ENCODE results near the gene RCOR1.
"Not testable (repeated sequence)": the region's sequence is repeated elsewhere in the genome, so short reads cannot be mapped to it uniquely, and the experiment has no call there.

Gene RCOR1

GRCh38 chr14:102629808-102630350 is 37.4 kb downstream of the RCOR1 start:
- Histone ChIP-seq H3K18ac (ENCODE audit: low read length) (peak overlapping the region; percentile 13), H3K27ac (ENCODE audit: low read depth, low read length) (no peak overlapping the region), H3K4ac (ENCODE audit: low read depth, low read length) (no peak overlapping the region), H3K4me3 (ENCODE audit: low read length) (no peak overlapping the region), H3K79me1 (ENCODE audit: low read length) (peaks cover 25% of the 10 kb centered on the region), H4K8ac (ENCODE audit: low read depth, low read length) (no peak overlapping the region), H3K27me3 (ENCODE audit: insufficient read depth, low read length, poor library complexity) (no peaks in the 10 kb centered on the region), H2BK120ac (ENCODE audit: low read depth, low read length) (no peak overlapping the region), H3K4me2 (ENCODE audit: low read length) (no peak overlapping the region), H3K9ac (ENCODE audit: low read length) (no peak overlapping the region), H2AK5ac (ENCODE audit: low read length) (no peak overlapping the region), H4K5ac (ENCODE audit: low read length) (no peak overlapping the region), H2BK15ac (replicated peaks; ENCODE audit: low read depth) (no peak overlapping the region), H3K36me3 (ENCODE audit: control insufficient read depth, insufficient read depth, low read length) (no peaks in the 10 kb centered on the region), H3K4me1 (ENCODE audit: control insufficient read depth, low read depth, low read length) (peaks cover 13% of the 10 kb centered on the region), H2BK5ac (ENCODE audit: low read length) (no peak overlapping the region), H3K56ac (ENCODE audit: low read length) (peak overlapping the region; percentile 22), H3K79me2 (ENCODE audit: control insufficient read depth, insufficient read depth, low read length) (peaks cover 60% of the 10 kb centered on the region), H3K23ac (ENCODE audit: low read length) (no peak overlapping the region)
- DNase-seq: peak; percentile 38
- no CpG with 5 or more reads among the region's 3 CpGs for WGBS (ENCODE audit: extremely low coverage, insufficient coverage, low lambda C conversion rate)

GRCh38 chr14:102630405-102630804 is 38.0 kb downstream of the RCOR1 start:
- DNase-seq: peak; percentile 73
- no peak overlapping the region for H3K4me3 ChIP-seq (ENCODE audit: low read length)
- no peak overlapping the region for H3K18ac ChIP-seq (ENCODE audit: low read length)
- peak overlapping the region; percentile 59 for H3K27ac ChIP-seq (ENCODE audit: low read depth, low read length)
- peaks cover 25% of the 10 kb centered on the region for H3K79me1 ChIP-seq (ENCODE audit: low read length)
- peak overlapping the region; percentile 2 for H3K9ac ChIP-seq (ENCODE audit: low read length)
- no peak overlapping the region for H4K5ac ChIP-seq (ENCODE audit: low read length)
- no peak overlapping the region for H3K23ac ChIP-seq (ENCODE audit: low read length)
- no peak overlapping the region for H2BK120ac ChIP-seq (ENCODE audit: low read depth, low read length)
- no peak overlapping the region for H2AK5ac ChIP-seq (ENCODE audit: low read length)
- no peaks in the 10 kb centered on the region for H3K36me3 ChIP-seq (ENCODE audit: control insufficient read depth, insufficient read depth, low read length)
- no peak overlapping the region for H2BK5ac ChIP-seq (ENCODE audit: low read length)
- H3K27me3 ChIP-seq (ENCODE audit: insufficient read depth, low read length, poor library complexity): no peaks in the 10 kb centered on the region
- peaks cover 13% of the 10 kb centered on the region for H3K4me1 ChIP-seq (ENCODE audit: control insufficient read depth, low read depth, low read length)
- no peak overlapping the region for H3K4ac ChIP-seq (ENCODE audit: low read depth, low read length)
- no peak overlapping the region for H3K56ac ChIP-seq (ENCODE audit: low read length)
- H3K4me2 ChIP-seq (ENCODE audit: low read length): no peak overlapping the region
- H4K8ac ChIP-seq (ENCODE audit: low read depth, low read length): no peak overlapping the region
- no peak overlapping the region for H2BK15ac ChIP-seq (replicated peaks; ENCODE audit: low read depth)
- WGBS (ENCODE audit: extremely low coverage, insufficient coverage, low lambda C conversion rate): no CpG with 5 or more reads among the region's 5 CpGs
- peaks cover 60% of the 10 kb centered on the region for H3K79me2 ChIP-seq (ENCODE audit: control insufficient read depth, insufficient read depth, low read length)

- H2AK5ac ChIP-seq (ENCODE audit: low read length): no peak overlapping the region
- H3K27ac ChIP-seq (ENCODE audit: low read depth, low read length): peak overlapping the region; percentile 59
- no peak overlapping the region for H3K4me2 ChIP-seq (ENCODE audit: low read length)
- DNase-seq: no peak
- no peak overlapping the region for H3K9ac ChIP-seq (ENCODE audit: low read length)
- peaks cover 13% of the 10 kb centered on the region for H3K4me1 ChIP-seq (ENCODE audit: control insufficient read depth, low read depth, low read length)
- H4K5ac ChIP-seq (ENCODE audit: low read length): no peak overlapping the region
- no peak overlapping the region for H3K4ac ChIP-seq (ENCODE audit: low read depth, low read length)
- H3K4me3 ChIP-seq (ENCODE audit: low read length): no peak overlapping the region
- peak overlapping the region; percentile 43 for H4K8ac ChIP-seq (ENCODE audit: low read depth, low read length)
- H3K79me2 ChIP-seq (ENCODE audit: control insufficient read depth, insufficient read depth, low read length): peaks cover 57% of the 10 kb centered on the region
- H2BK15ac ChIP-seq (replicated peaks; ENCODE audit: low read depth): no peak overlapping the region
- no peak overlapping the region for H2BK120ac ChIP-seq (ENCODE audit: low read depth, low read length)
- no peak overlapping the region for H3K23ac ChIP-seq (ENCODE audit: low read length)
- no CpG with 5 or more reads among the region's 8 CpGs for WGBS (ENCODE audit: extremely low coverage, insufficient coverage, low lambda C conversion rate)
- H3K27me3 ChIP-seq (ENCODE audit: insufficient read depth, low read length, poor library complexity): no peaks in the 10 kb centered on the region
- no peak overlapping the region for H2BK5ac ChIP-seq (ENCODE audit: low read length)
- no peak overlapping the region for H3K18ac ChIP-seq (ENCODE audit: low read length)
- peaks cover 22% of the 10 kb centered on the region for H3K79me1 ChIP-seq (ENCODE audit: low read length)
- H3K36me3 ChIP-seq (ENCODE audit: control insufficient read depth, insufficient read depth, low read length): no peaks in the 10 kb centered on the region
- peak overlapping the region; percentile 3 for H3K56ac ChIP-seq (ENCODE audit: low read length)
Observed at GRCh38 chr14:102630881-102631280, 38.4 kb downstream of the RCOR1 start.

GRCh38 chr14:102633906-102634595 is 41.6 kb downstream of the RCOR1 start:
- H3K4me3 ChIP-seq (ENCODE audit: low read length): no peak overlapping the region
- no peak overlapping the region for H3K9ac ChIP-seq (ENCODE audit: low read length)
- no peak overlapping the region for H3K56ac ChIP-seq (ENCODE audit: low read length)
- no peak overlapping the region for H3K23ac ChIP-seq (ENCODE audit: low read length)
- H3K27ac ChIP-seq (ENCODE audit: low read depth, low read length): no peak overlapping the region
- no peaks in the 10 kb centered on the region for H3K36me3 ChIP-seq (ENCODE audit: control insufficient read depth, insufficient read depth, low read length)
- H3K27me3 ChIP-seq (ENCODE audit: insufficient read depth, low read length, poor library complexity): no peaks in the 10 kb centered on the region
- DNase-seq: no peak
- no peak overlapping the region for H3K18ac ChIP-seq (ENCODE audit: low read length)
- peaks cover 13% of the 10 kb centered on the region for H3K4me1 ChIP-seq (ENCODE audit: control insufficient read depth, low read depth, low read length)
- H3K4ac ChIP-seq (ENCODE audit: low read depth, low read length): no peak overlapping the region
- peaks cover 10% of the 10 kb centered on the region for H3K79me1 ChIP-seq (ENCODE audit: low read length)
- H2BK120ac ChIP-seq (ENCODE audit: low read depth, low read length): no peak overlapping the region
- H3K79me2 ChIP-seq (ENCODE audit: control insufficient read depth, insufficient read depth, low read length): peaks cover 38% of the 10 kb centered on the region
- H2BK5ac ChIP-seq (ENCODE audit: low read length): no peak overlapping the region
- no peak overlapping the region for H3K4me2 ChIP-seq (ENCODE audit: low read length)
- H2AK5ac ChIP-seq (ENCODE audit: low read length): no peak overlapping the region
- WGBS (ENCODE audit: extremely low coverage, insufficient coverage, low lambda C conversion rate): no CpG with 5 or more reads among the region's 4 CpGs
- no peak overlapping the region for H4K5ac ChIP-seq (ENCODE audit: low read length)
- no peak overlapping the region for H2BK15ac ChIP-seq (replicated peaks; ENCODE audit: low read depth)
- no peak overlapping the region for H4K8ac ChIP-seq (ENCODE audit: low read depth, low read length)

GRCh38 chr14:102639611-102640010 is 47.2 kb downstream of the RCOR1 start:
- not testable (repeated sequence) for H2AK5ac ChIP-seq (ENCODE audit: low read length); H3K23ac ChIP-seq (ENCODE audit: low read length); H2BK15ac ChIP-seq (replicated peaks; ENCODE audit: low read depth); H3K4ac ChIP-seq (ENCODE audit: low read depth, low read length); H2BK120ac ChIP-seq (ENCODE audit: low read depth, low read length); DNase-seq; H3K56ac ChIP-seq (ENCODE audit: low read length); H3K27ac ChIP-seq (ENCODE audit: low read depth, low read length); H3K18ac ChIP-seq (ENCODE audit: low read length); H3K36me3 ChIP-seq (ENCODE audit: control insufficient read depth, insufficient read depth, low read length); H3K27me3 ChIP-seq (ENCODE audit: insufficient read depth, low read length, poor library complexity); H4K8ac ChIP-seq (ENCODE audit: low read depth, low read length); H4K5ac ChIP-seq (ENCODE audit: low read length); H3K4me3 ChIP-seq (ENCODE audit: low read length); H2BK5ac ChIP-seq (ENCODE audit: low read length); H3K9ac ChIP-seq (ENCODE audit: low read length); H3K4me1 ChIP-seq (ENCODE audit: control insufficient read depth, low read depth, low read length); H3K4me2 ChIP-seq (ENCODE audit: low read length)
- Histone ChIP-seq H3K79me2 (ENCODE audit: control insufficient read depth, insufficient read depth, low read length) (peaks cover 49% of the 10 kb centered on the region), H3K79me1 (ENCODE audit: low read length) (peaks cover 12% of the 10 kb centered on the region)
- no CpG with 5 or more reads among the region's 6 CpGs for WGBS (ENCODE audit: extremely low coverage, insufficient coverage, low lambda C conversion rate)

All from mesendoderm (in vitro differentiated cells).